ENCODE data around the gene OLFM3. TPM values are rescaled to one million over a fixed set of nuclear protein-coding genes. Genes with fewer than 3 reads are reported as not detected.

Gene OLFM3
- total and polyA plus RNA-seq, 8 donors: 0.15 to 2.4 TPM; not detected in 6

- Histone ChIP-seq H3K36me3 (no peaks in the 10 kb centered on the region), H3K9me3 (no peaks in the 10 kb centered on the region), H3K4me1 (no peaks in the 10 kb centered on the region), H3K4me3 (no peak overlapping the region), H3K27me3 (no peaks in the 10 kb centered on the region), H3K27ac (no peak overlapping the region)
- DNase-seq: no peak
- TF ChIP-seq POLR2AphosphoS5 (IDR thresholded peaks at IDR 0.05) (no peak), EP300 (IDR thresholded peaks at IDR 0.05) (no peak), CTCF (IDR thresholded peaks at IDR 0.05) (no peak), POLR2A (IDR thresholded peaks at IDR 0.05) (no peak)
- intact Hi-C loops (cut with DNase I; ENCODE audit: low total_unique reads): no loop called here
- 47 to 64% (median 58%) methylated on average over 2 of the region's 2 CpGs for WGBS, 5 donors
Measured at GRCh38 chr1:101756411-101756810, 240.3 kb downstream of the OLFM3 start.

Small RNA genes lying within 50 kb of the gene (small RNA-seq; reads per million reads assigned to genes)
- 0 reads per million in 4 donors for gene RNU6-352P

All from stomach (tissue), 9 donors.